HG02798 (cell line): ENCODE data around the gene TSPAN11.
"Not testable (repeated sequence)": the region's sequence is repeated elsewhere in the genome, so short reads cannot be mapped to it uniquely, and the experiment has no call there.

Source experiments
- ATAC-seq: cut with Tn5 transposase; IDR thresholded peaks from one replicate; pipeline ENCODE4 v1.9.1; 2021; ENCODE audit warnings: mild to moderate bottlenecking; ENCODE audit not compliant: unreplicated experiment, poor library complexity

The TSPAN11 gene

GRCh38 chr12:31011746-31012566, 85.4 kb downstream of the TSPAN11 start:
- peak; percentile 44 for ATAC-seq

GRCh38 chr12:31012567-31012891, 86.0 kb downstream of the TSPAN11 start:
- ATAC-seq, result not testable (repeated sequence)

- no peak for ATAC-seq
Observed at GRCh38 chr12:31015215-31015614, 88.7 kb downstream of the TSPAN11 start.

GRCh38 chr12:31016057-31016456, 89.5 kb downstream of the TSPAN11 start:
- no peak for ATAC-seq

- ATAC-seq, result no peak
Observed at GRCh38 chr12:31017535-31017934, 91.0 kb downstream of the TSPAN11 start.

- no peak for ATAC-seq
Observed at GRCh38 chr12:31018106-31018789, 91.7 kb downstream of the TSPAN11 start.

GRCh38 chr12:31018790-31019505, 92.4 kb downstream of the TSPAN11 start:
- no peak for ATAC-seq

- no peak for ATAC-seq
Observed at GRCh38 chr12:31019561-31019960, 93.0 kb downstream of the TSPAN11 start.

GRCh38 chr12:31019976-31020375, 93.4 kb downstream of the TSPAN11 start:
- ATAC-seq, result no peak

GRCh38 chr12:31020385-31021166, 94.0 kb downstream of the TSPAN11 start:
- no peak for ATAC-seq

- no peak for ATAC-seq
Observed at GRCh38 chr12:31021181-31021580, 94.6 kb downstream of the TSPAN11 start.

GRCh38 chr12:31021809-31022494, 95.4 kb downstream of the TSPAN11 start:
- no peak for ATAC-seq

GRCh38 chr12:31023271-31023724, 96.8 kb downstream of the TSPAN11 start:
- no peak for ATAC-seq

- ATAC-seq, result no peak
Observed at GRCh38 chr12:31026202-31026601, 99.7 kb downstream of the TSPAN11 start.

GRCh38 chr12:31027006-31027405, 100.5 kb downstream of the TSPAN11 start:
- ATAC-seq, result not testable (repeated sequence)

GRCh38 chr12:31029468-31029867, 102.9 kb downstream of the TSPAN11 start:
- no peak for ATAC-seq

- no peak for ATAC-seq
Observed at GRCh38 chr12:31029916-31030562, 103.5 kb downstream of the TSPAN11 start.

- no peak for ATAC-seq
Observed at GRCh38 chr12:31031951-31032335, 105.4 kb downstream of the TSPAN11 start.

- ATAC-seq, result no peak
Observed at GRCh38 chr12:31033146-31033545, 106.6 kb downstream of the TSPAN11 start.
